Pancreas (tissue), 10 donors: Measurements from ENCODE around the gene WLS. TPM values are rescaled to one million over a fixed set of nuclear protein-coding genes. Genes with fewer than 3 reads are reported as not detected.

ENCODE experiments used
- ATAC-seq, 4 donors: fragments of 200-7000 bp; cut with Tn5 transposase; one replicate each; pipeline versions ENCODE4 v1.8.0 to v1.9.1; 2020; ENCODE audit warnings: mild to moderate bottlenecking in 4 of 4, moderate library complexity in 4 of 4
- DNase-seq, 6 donors: peaks; one replicate each; pipeline ENCODE4 v3.0.0-alpha.2; 2020
- FAIRE-seq: peaks from 2 replicates; lab custom pipeline; 2012; peaks lifted over from hg19 to GRCh38; lab: Jason Lieb, UNC
- H3K27ac ChIP-seq, 4 donors: fragments of 200-600 bp; sonication (generic); 1 replicate in 3 of 4; 2 replicates in 1 of 4; pipeline versions ENCODE4 v1.5.0 to v1.8.0; 2020
- H3K27me3 ChIP-seq, 4 donors: fragments of 200-600 bp; one replicate each; pipeline ENCODE4 v1.8.0; 2021
- H3K36me3 ChIP-seq, 3 donors: fragments of 200-600 bp; sonication (generic) in 1 of 3; one replicate each; pipeline versions ENCODE4 v1.5.0 to v1.8.0; 2020 to 2021
- H3K4me1 ChIP-seq, 3 donors: fragments of 200-600 bp; one replicate each; pipeline ENCODE4 v1.8.0; 2021
- H3K4me3 ChIP-seq, 4 donors: fragments of 200-600 bp; sonication (generic) in 2 of 4; one replicate each; pipeline versions ENCODE4 v1.5.0 to v1.8.0; 2020 to 2021
- H3K9me3 ChIP-seq, 4 donors: fragments of 200-600 bp; one replicate each; pipeline ENCODE4 v1.8.0; 2021
- WGBS, 2 donors: extraction: QIAGEN DNeasy Blood & Tissue Kit; methylation state at CpG; one replicate each; pipeline ENCODE4 v1.1.7; 2013; 5-methylcytosine and 5-hydroxymethylcytosine counted together
- intact Hi-C, 3 donors: fragments of 100-400 bp; cut with DNase I; formaldehyde crosslinking; loops; one replicate each; pipeline versions ENCODE4 v1.11.1 to v1.14.2; 2022
- polyA plus RNA-seq, 2 donors: library from polyadenylated mRNA; stranded (reverse); fragments of 200-250 nt; gene quantifications; one replicate each; pipeline ENCODE4 v1.2.3, GENCODE V29; 2013
- total RNA-seq, 6 donors: library from RNA; stranded (reverse); fragmentation: NEBNext Ultra II Directional in 4 of 6; extraction: Animal tissue kit (Norgen Biotek cat#: 25700) in 4 of 6; gene quantifications; one replicate each; pipeline versions ENCODE4 v1.2.1 to v1.2.4, GENCODE V29; 2021 to 2023
- TF ChIP-seq, protein P1 (sequence below), 4 donors: fragments of 200-600 bp; sonication (generic) in 3 of 4; IDR thresholded peaks; one replicate each; pipeline versions ENCODE4 v1.5.0 to v1.8.0; 2021; ENCODE audit warnings: antibody characterized with exemption in 4 of 4
- donor health status: healthy with polysubstance abuse.
- donor health status: DM: no; HTN: no; CAD: no; lungs with moderate emphysema.
- donor health status: DM: no; HTN: no; CAD: no.
- donor health status: control.
- donor health status: control.
- donor health status: Bipolar disorder and iron deficiency.
- donor health status: DM: yes; HTN: yes; CAD: no.
- donor health status: DM: no; HTN: no; CAD: no.
- donor health status: DM: no; HTN: no; CAD: no.
- donor health status: DM: yes; HTN: yes; CAD: no.

WLS gene
- total and polyA plus RNA-seq, 8 donors = 32.5 to 121 (median 68.8) TPM

DNA sequence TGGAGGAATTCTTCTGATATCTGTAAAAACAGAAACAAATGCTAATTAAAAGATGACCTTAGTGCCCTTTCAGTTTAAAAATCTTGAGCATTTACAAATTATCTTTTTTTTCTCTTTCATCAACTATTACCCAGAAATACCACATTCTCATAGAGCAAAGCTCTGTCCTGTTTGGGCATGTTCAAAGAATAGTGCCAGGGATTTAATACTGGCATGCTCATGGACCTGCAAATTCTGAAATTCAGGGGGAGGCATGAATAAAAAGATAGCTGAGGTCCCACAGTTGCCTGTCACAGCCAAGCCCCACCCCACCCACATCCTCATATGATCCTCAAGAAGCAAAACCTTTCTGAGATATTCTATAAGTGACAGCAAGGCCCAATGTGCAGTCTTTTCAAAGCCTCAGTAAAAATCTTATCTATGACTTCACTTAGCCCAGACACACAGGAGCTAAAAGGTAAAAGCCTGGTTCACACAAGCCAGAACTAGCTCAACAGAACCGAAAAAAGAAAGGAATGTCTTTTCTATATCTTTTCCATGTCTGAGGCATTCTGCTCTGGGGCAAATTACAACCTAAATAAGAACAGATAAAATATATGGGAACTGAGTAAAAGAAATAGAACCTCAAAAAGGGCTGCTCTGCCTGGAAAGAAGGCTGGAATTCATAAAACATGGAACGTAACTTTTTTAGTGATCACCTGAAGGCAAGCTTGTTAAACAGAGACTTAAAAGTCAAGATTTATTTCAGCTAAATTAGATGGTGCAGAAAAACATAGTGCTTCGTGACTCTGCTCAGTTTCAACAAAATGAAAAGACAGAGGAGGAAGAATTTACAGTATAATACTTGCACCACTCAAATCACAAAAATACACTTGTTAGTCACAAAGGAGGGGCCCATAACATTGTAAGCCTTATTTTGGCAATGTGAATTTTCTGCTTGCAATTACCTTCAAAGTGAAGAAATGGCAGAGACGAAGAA is 11.0 kb downstream of the WLS start:
- Histone ChIP-seq H3K27ac (peak overlapping the region in 1 of 4 donors; percentile 37), H3K27me3 (no peaks in the 10 kb centered on the region), H3K9me3 (no peaks in the 10 kb centered on the region), H3K4me1 (peaks cover 21 to 60% (median 38%) of the 10 kb centered on the region in 3 donors), H3K4me3 (no peak overlapping the region), H3K36me3 (no peaks in the 10 kb centered on the region)
- 53 to 66% methylated on average over 4 of the region's 4 CpGs for WGBS, 2 donors
- TF ChIP-seq, protein P1, sequence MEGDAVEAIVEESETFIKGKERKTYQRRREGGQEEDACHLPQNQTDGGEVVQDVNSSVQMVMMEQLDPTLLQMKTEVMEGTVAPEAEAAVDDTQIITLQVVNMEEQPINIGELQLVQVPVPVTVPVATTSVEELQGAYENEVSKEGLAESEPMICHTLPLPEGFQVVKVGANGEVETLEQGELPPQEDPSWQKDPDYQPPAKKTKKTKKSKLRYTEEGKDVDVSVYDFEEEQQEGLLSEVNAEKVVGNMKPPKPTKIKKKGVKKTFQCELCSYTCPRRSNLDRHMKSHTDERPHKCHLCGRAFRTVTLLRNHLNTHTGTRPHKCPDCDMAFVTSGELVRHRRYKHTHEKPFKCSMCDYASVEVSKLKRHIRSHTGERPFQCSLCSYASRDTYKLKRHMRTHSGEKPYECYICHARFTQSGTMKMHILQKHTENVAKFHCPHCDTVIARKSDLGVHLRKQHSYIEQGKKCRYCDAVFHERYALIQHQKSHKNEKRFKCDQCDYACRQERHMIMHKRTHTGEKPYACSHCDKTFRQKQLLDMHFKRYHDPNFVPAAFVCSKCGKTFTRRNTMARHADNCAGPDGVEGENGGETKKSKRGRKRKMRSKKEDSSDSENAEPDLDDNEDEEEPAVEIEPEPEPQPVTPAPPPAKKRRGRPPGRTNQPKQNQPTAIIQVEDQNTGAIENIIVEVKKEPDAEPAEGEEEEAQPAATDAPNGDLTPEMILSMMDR (IDR thresholded peaks at IDR 0.05) = no peak
- no peak for DNase-seq
- intact Hi-C loops = no loop called here
- no peak for ATAC-seq
- no peak for FAIRE-seq

DNA sequence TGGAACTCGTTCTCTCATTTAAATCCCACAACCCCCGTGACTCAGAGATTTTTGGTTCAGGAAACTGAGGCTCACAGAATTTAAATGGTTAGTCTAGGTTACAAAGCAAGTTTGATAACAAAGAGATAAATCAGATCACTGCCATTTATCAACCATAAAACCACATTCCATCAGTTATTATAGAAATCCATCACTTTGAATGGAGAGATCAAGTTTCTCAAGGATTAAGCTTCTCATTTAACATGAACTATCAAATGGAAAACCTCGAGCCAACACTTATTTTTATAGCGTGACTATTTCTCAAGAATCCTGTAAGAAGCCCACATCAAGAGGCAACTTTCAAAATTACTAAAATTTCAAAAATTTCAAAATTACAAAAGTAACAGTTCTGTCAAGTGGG is 11.9 kb downstream of the WLS start:
- WGBS, 2 donors = 92 to 95% methylated on average over 4 of the region's 4 CpGs
- Histone ChIP-seq H3K9me3 (no peaks in the 10 kb centered on the region), H3K36me3 (no peaks in the 10 kb centered on the region), H3K4me3 (no peak overlapping the region), H3K4me1 (peaks cover 21 to 58% (median 45%) of the 10 kb centered on the region in 3 donors), H3K27ac (no peak overlapping the region), H3K27me3 (no peaks in the 10 kb centered on the region)
- ATAC-seq (no peak), DNase-seq (no peak), FAIRE-seq (no peak)
- intact Hi-C loops = no loop called here
- TF ChIP-seq, protein P1 (IDR thresholded peaks at IDR 0.05) = no peak

DNA sequence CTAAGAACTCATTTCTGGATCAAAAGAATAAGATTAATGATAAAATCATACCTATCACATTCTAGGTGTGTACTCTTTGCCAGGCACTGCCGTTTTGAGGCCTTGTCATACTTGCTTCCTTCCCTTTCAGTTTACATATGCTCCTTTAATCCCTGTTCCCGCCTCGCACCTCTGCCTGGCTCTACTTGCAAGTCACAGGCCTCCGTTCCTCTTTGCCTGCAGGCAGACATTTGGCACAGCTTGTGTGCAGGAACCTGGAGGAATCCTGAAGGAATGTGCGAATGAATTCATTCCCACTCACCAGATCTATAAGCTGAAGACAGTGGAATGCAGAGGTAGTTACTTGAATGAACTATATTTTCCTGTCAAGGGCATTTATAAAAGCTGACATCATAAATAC is 13.8 kb downstream of the WLS start:
- ATAC-seq (peak in 3 of 4 donors; percentile 29 to 62 (median 58)), DNase-seq (peak in 1 of 6 donors; percentile 35), FAIRE-seq (no peak)
- H3K4me3 ChIP-seq = no peak overlapping the region
- 19 to 24% methylated on average over 5 of the region's 5 CpGs for WGBS, 2 donors
- H3K36me3 ChIP-seq = no peaks in the 10 kb centered on the region
- peaks cover 28 to 60% (median 39%) of the 10 kb centered on the region in 3 donors for H3K4me1 ChIP-seq
- H3K27ac ChIP-seq = peak overlapping the region in 1 of 4 donors; percentile 10
- intact Hi-C loops = no loop called here
- TF ChIP-seq, protein P1 (IDR thresholded peaks at IDR 0.05) = no peak
- no peaks in the 10 kb centered on the region for H3K27me3 ChIP-seq
- no peaks in the 10 kb centered on the region for H3K9me3 ChIP-seq

DNA sequence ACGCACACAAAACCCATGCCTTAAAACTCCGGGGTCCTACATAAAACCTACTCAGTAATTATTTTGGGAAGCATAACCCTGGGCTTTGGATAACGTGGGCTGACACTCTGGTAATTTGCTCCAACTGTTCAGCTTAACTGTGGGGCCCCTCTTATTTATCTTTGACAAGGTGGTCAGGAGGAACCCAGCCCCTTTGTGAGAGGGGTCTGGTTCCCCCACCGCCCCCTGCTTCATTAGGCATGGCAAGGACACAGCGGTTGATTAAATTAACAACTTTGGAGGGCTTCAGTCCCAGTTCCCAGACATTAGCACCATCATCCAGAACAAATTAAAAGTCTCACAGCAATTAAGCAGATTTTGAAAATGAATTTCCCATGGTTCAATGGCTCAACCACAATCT is 14.7 kb downstream of the WLS start:
- no peak overlapping the region for H3K4me3 ChIP-seq
- WGBS, 2 donors = 94 to 95% methylated on average over 5 of the region's 5 CpGs
- H3K27ac ChIP-seq = peak overlapping the region in 1 of 4 donors; percentile 10
- TF ChIP-seq, protein P1 (IDR thresholded peaks at IDR 0.05) = no peak
- no peaks in the 10 kb centered on the region for H3K36me3 ChIP-seq
- H3K27me3 ChIP-seq = no peaks in the 10 kb centered on the region
- intact Hi-C loops = no loop called here
- DNase-seq (no peak), ATAC-seq (no peak), FAIRE-seq (no peak)
- peaks cover 28 to 54% (median 33%) of the 10 kb centered on the region in 3 donors for H3K4me1 ChIP-seq
- H3K9me3 ChIP-seq = no peaks in the 10 kb centered on the region
